Small intestine (tissue), 16 donors: ENCODE data around the gene TAS2R7. TPM values are rescaled to one million over a fixed set of nuclear protein-coding genes. Genes with fewer than 3 reads are reported as not detected.

Experiments used
- DNase-seq, 2 donors: peaks; one replicate each; pipeline versions ENCODE4 v3.0.0 to v3.0.0-alpha.2; 2013
- FAIRE-seq: peaks from 2 replicates; lab custom pipeline; 2012; peaks lifted over from hg19 to GRCh38; lab: Jason Lieb, UNC
- H3K27ac ChIP-seq, 3 donors: one replicate each; pipeline ENCODE4 v1.5.1; 2013; ENCODE audit warnings: low read length in 2 of 3, mild to moderate bottlenecking in 2 of 3, control low read depth in 1 of 3, inconsistent platforms in 1 of 3, low read depth in 1 of 3, moderate library complexity in 1 of 3
- H3K27me3 ChIP-seq, 3 donors: one replicate each; pipeline ENCODE4 v1.6.1; 2013; ENCODE audit warnings: low read length in 3 of 3, inconsistent platforms in 1 of 3; ENCODE audit not compliant: control insufficient read depth in 3 of 3, insufficient read depth in 3 of 3
- H3K36me3 ChIP-seq, 3 donors: one replicate each; pipeline ENCODE4 v1.6.1; 2013; ENCODE audit warnings: low read length in 3 of 3, inconsistent platforms in 1 of 3, low read depth in 1 of 3, mild to moderate bottlenecking in 1 of 3, moderate library complexity in 1 of 3; ENCODE audit not compliant: control insufficient read depth in 3 of 3, insufficient read depth in 2 of 3
- H3K4me1 ChIP-seq, 3 donors: one replicate each; pipeline ENCODE4 v1.6.1; 2013; ENCODE audit warnings: low read length in 2 of 3, inconsistent platforms in 1 of 3, low read depth in 1 of 3, mild to moderate bottlenecking in 1 of 3, moderate library complexity in 1 of 3; ENCODE audit not compliant: control insufficient read depth in 3 of 3, insufficient read depth in 2 of 3
- H3K4me3 ChIP-seq, 3 donors: one replicate each; pipeline ENCODE4 v1.5.1; 2013; ENCODE audit warnings: low read length in 3 of 3, control low read depth in 1 of 3, inconsistent platforms in 1 of 3, low read depth in 1 of 3, mild to moderate bottlenecking in 1 of 3, moderate library complexity in 1 of 3
- H3K9me3 ChIP-seq, 2 donors: one replicate each; pipeline ENCODE4 v1.6.1; 2013; ENCODE audit warnings: low read depth in 1 of 2, low read length in 1 of 2; ENCODE audit not compliant: control insufficient read depth in 2 of 2, insufficient read depth in 1 of 2
- WGBS, 3 donors: extraction: QIAGEN DNeasy Blood & Tissue Kit; methylation state at CpG; one replicate each; pipeline ENCODE4 v1.1.7; 2013; 5-methylcytosine and 5-hydroxymethylcytosine counted together
- long read RNA-seq, 10 donors: transcript quantifications; one replicate each; lab custom pipeline, GENCODE V29; 2026
- polyA plus RNA-seq, 4 donors: library from polyadenylated mRNA; stranded (reverse) in 3 of 4; unstranded in 1 of 4; fragments of 200-250 nt in 3 of 4; fragments of 120-200 nt in 1 of 4; gene quantifications; one replicate each; pipeline versions ENCODE4 v1.2.1 to v1.2.3, GENCODE V29; 2013
- donor health status: healthy with polysubstance abuse.
- donor health status: control.
- donor health status: control.
- donor health status: Bipolar disorder and iron deficiency.
- donor health status: healthy.

The TAS2R7 gene
- polyA plus RNA-seq = not detected
- long read RNA-seq, donor 1 = 0 reads
- long read RNA-seq, donor 2 = 0 reads
- long read RNA-seq, donor 3 = 0 reads
- long read RNA-seq, donor 4 = 0 reads
- long read RNA-seq, donor 5 = 0 reads
- long read RNA-seq, donor 6 = 0 reads
- long read RNA-seq, donor 7 = 0 reads
- long read RNA-seq, donor 8 = 0 reads
- long read RNA-seq, donor 9 = 0 reads
- long read RNA-seq, donor 10 = 0 reads

- Histone ChIP-seq H3K36me3 (no peaks in the 10 kb centered on the region), H3K27ac (no peak within 1 kb of the TSS), H3K9me3 (no peaks in the 10 kb centered on the region), H3K4me1 (no peaks in the 10 kb centered on the region), H3K27me3 (peaks cover 0 to 4% (median 2%) of the 10 kb centered on the region in 3 donors), H3K4me3 (no peak within 1 kb of the TSS)
- DNase-seq = no peak
- WGBS, 3 donors = 68 to 73% (median 71%) methylated on average over 4 of the region's 4 CpGs
- FAIRE-seq = no peak
Measured at GRCh38 chr12:10802587-10802986, at the start of gene TAS2R7. TSS of gene TAS2R7 (minus strand) at chr12:10802627. CDS start at chr12:10802570, 57 bp downstream.

- H3K4me3 ChIP-seq = no peak overlapping the region
- 85 to 88% (median 87%) methylated on average over 4 of the region's 4 CpGs for WGBS, 3 donors
- H3K27me3 ChIP-seq = no peaks in the 10 kb centered on the region
- H3K27ac ChIP-seq = no peak overlapping the region
- peaks cover 0 to 13% (median 0%) of the 10 kb centered on the region in 3 donors for H3K36me3 ChIP-seq
- no peaks in the 10 kb centered on the region for H3K4me1 ChIP-seq
- peaks cover 0 to 11% of the 10 kb centered on the region in 2 donors for H3K9me3 ChIP-seq
- FAIRE-seq (no peak), DNase-seq (no peak)
Measured at GRCh38 chr12:10851243-10851858, 48.9 kb upstream of the TAS2R7 start.

- Histone ChIP-seq H3K36me3 (peaks cover 0 to 6% (median 0%) of the 10 kb centered on the region in 3 donors), H3K27me3 (no peaks in the 10 kb centered on the region), H3K4me1 (no peaks in the 10 kb centered on the region), H3K9me3 (no peaks in the 10 kb centered on the region), H3K27ac (no peak within 1 kb of the TSS), H3K4me3 (no peak within 1 kb of the TSS)
- FAIRE-seq = no peak
- DNase-seq = peak in 1 of 2 donors; percentile 10
- 81 to 94% (median 88%) methylated on average over 4 of the region's 4 CpGs for WGBS, 3 donors
Measured at GRCh38 chr12:10849425-10849878, 47.0 kb upstream of the TAS2R7 start, which contains the start of gene PRR4. TSS of gene PRR4 (minus strand) at chr12:10849475. CDS start at chr12:10849437, 38 bp downstream.

- Histone ChIP-seq H3K36me3 (peaks cover 0 to 3% (median 0%) of the 10 kb centered on the region in 3 donors), H3K9me3 (no peaks in the 10 kb centered on the region), H3K4me1 (no peaks in the 10 kb centered on the region), H3K27ac (no peak overlapping the region), H3K27me3 (no peaks in the 10 kb centered on the region), H3K4me3 (no peak overlapping the region)
- DNase-seq (no peak), FAIRE-seq (no peak)
- WGBS, 3 donors = 47 to 63% (median 48%) methylated on average over 2 of the region's 2 CpGs
Measured at GRCh38 chr12:10847744-10848143, 45.3 kb upstream of the TAS2R7 start.

- DNase-seq = no peak
- Histone ChIP-seq H3K9me3 (no peaks in the 10 kb centered on the region), H3K36me3 (peaks cover 0 to 3% (median 0%) of the 10 kb centered on the region in 3 donors), H3K27me3 (no peaks in the 10 kb centered on the region), H3K27ac (no peak overlapping the region), H3K4me3 (no peak overlapping the region), H3K4me1 (no peaks in the 10 kb centered on the region)
- no peak for FAIRE-seq
- WGBS, 3 donors = 96 to 100% (median 100%) methylated on average over 2 of the region's 2 CpGs
Measured at GRCh38 chr12:10842862-10843261, 40.4 kb upstream of the TAS2R7 start.

GRCh38 chr12:10838461-10838860 is 36.0 kb upstream of the TAS2R7 start:
- no peaks in the 10 kb centered on the region for H3K27me3 ChIP-seq
- no peaks in the 10 kb centered on the region for H3K36me3 ChIP-seq
- H3K27ac ChIP-seq = no peak overlapping the region
- DNase-seq (no peak), FAIRE-seq (no peak)
- no peaks in the 10 kb centered on the region for H3K4me1 ChIP-seq
- 85 to 93% (median 91%) methylated on average over 3 of the region's 3 CpGs for WGBS, 3 donors
- H3K9me3 ChIP-seq = peaks cover 0 to 5% of the 10 kb centered on the region in 2 donors
- H3K4me3 ChIP-seq = no peak overlapping the region

- 88 to 97% (median 96%) methylated on average over 1 of the region's 1 CpG for WGBS, 3 donors
- FAIRE-seq = no peak
- no peak overlapping the region for H3K4me3 ChIP-seq
- H3K4me1 ChIP-seq = no peaks in the 10 kb centered on the region
- no peak for DNase-seq
- H3K9me3 ChIP-seq = no peaks in the 10 kb centered on the region
- H3K36me3 ChIP-seq = no peaks in the 10 kb centered on the region
- H3K27ac ChIP-seq = no peak overlapping the region
- H3K27me3 ChIP-seq = no peaks in the 10 kb centered on the region
Measured at GRCh38 chr12:10829994-10830393, 27.6 kb upstream of the TAS2R7 start.

- H3K27ac ChIP-seq = no peak within 1 kb of the TSS
- no peaks in the 10 kb centered on the region for H3K4me1 ChIP-seq
- FAIRE-seq (no peak), DNase-seq (no peak)
- no peaks in the 10 kb centered on the region for H3K27me3 ChIP-seq
- WGBS, 3 donors = 82 to 93% (median 89%) methylated on average over 3 of the region's 3 CpGs
- H3K4me3 ChIP-seq = no peak within 1 kb of the TSS
- no peaks in the 10 kb centered on the region for H3K36me3 ChIP-seq
- H3K9me3 ChIP-seq = no peaks in the 10 kb centered on the region
Measured at GRCh38 chr12:10826258-10826657, 23.8 kb upstream of the TAS2R7 start, which contains the start of gene TAS2R10. TSS of gene TAS2R10 (minus strand) at chr12:10826358. CDS start at chr12:10826269, 89 bp downstream.
